Dedifferentiated amniotic fluid mesenchymal stem cell (primary cell): ENCODE data around the gene PDE10A.
A peak's percentile ranks its signal among the peaks of the same experiment; 100 is the strongest.
"Not testable (repeated sequence)": the region's sequence is repeated elsewhere in the genome, so short reads cannot be mapped to it uniquely, and the experiment has no call there.

ENCODE experiments used
- DNase-seq: peaks from one replicate; pipeline ENCODE4 v3.0.0-alpha.2; 2016; ENCODE audit errors: extremely low spot score

Gene PDE10A

GRCh38 chr6:165478581-165478980, 184.5 kb downstream of the PDE10A start:
- DNase-seq = no peak

GRCh38 chr6:165469483-165469882, 193.6 kb downstream of the PDE10A start:
- DNase-seq = no peak

- no peak for DNase-seq
Observed at GRCh38 chr6:165468340-165469235, 194.5 kb downstream of the PDE10A start.

- not testable (repeated sequence) for DNase-seq
Observed at GRCh38 chr6:165463499-165463898, 199.5 kb downstream of the PDE10A start.

GRCh38 chr6:165459605-165460301, 203.3 kb downstream of the PDE10A start:
- not testable (repeated sequence) for DNase-seq

- DNase-seq = no peak
Observed at GRCh38 chr6:165458134-165458533, 204.9 kb downstream of the PDE10A start.

GRCh38 chr6:165456286-165456685, 206.8 kb downstream of the PDE10A start:
- no peak for DNase-seq

- no peak for DNase-seq
Observed at GRCh38 chr6:165455488-165455887, 207.6 kb downstream of the PDE10A start.

GRCh38 chr6:165453395-165453794, 209.6 kb downstream of the PDE10A start:
- no peak for DNase-seq

GRCh38 chr6:165451838-165452237, 211.2 kb downstream of the PDE10A start:
- DNase-seq = no peak

GRCh38 chr6:165448210-165448609, 214.8 kb downstream of the PDE10A start:
- DNase-seq = no peak

- DNase-seq = no peak
Observed at GRCh38 chr6:165447141-165447540, 215.9 kb downstream of the PDE10A start.

- no peak for DNase-seq
Observed at GRCh38 chr6:165446331-165446730, 216.7 kb downstream of the PDE10A start.

GRCh38 chr6:165443462-165443861, 219.6 kb downstream of the PDE10A start:
- no peak for DNase-seq

GRCh38 chr6:165441181-165441580, 221.9 kb downstream of the PDE10A start:
- no peak for DNase-seq

- DNase-seq = peak; percentile 19
Observed at GRCh38 chr6:165439928-165440554, 223.0 kb downstream of the PDE10A start.

- no peak for DNase-seq
Observed at GRCh38 chr6:165426892-165427291, 236.1 kb downstream of the PDE10A start.

- DNase-seq = no peak
Observed at GRCh38 chr6:165422192-165422591, 240.8 kb downstream of the PDE10A start.

- DNase-seq = no peak
Observed at GRCh38 chr6:165417278-165417865, 245.7 kb downstream of the PDE10A start.

- DNase-seq = no peak
Observed at GRCh38 chr6:165404697-165405096, 258.3 kb downstream of the PDE10A start.

GRCh38 chr6:165404296-165404695, 258.7 kb downstream of the PDE10A start:
- no peak for DNase-seq

- no peak for DNase-seq
Observed at GRCh38 chr6:165403006-165403595, 259.9 kb downstream of the PDE10A start.
